ENCODE measurements around the gene NXPH1.

The NXPH1 gene

DNA sequence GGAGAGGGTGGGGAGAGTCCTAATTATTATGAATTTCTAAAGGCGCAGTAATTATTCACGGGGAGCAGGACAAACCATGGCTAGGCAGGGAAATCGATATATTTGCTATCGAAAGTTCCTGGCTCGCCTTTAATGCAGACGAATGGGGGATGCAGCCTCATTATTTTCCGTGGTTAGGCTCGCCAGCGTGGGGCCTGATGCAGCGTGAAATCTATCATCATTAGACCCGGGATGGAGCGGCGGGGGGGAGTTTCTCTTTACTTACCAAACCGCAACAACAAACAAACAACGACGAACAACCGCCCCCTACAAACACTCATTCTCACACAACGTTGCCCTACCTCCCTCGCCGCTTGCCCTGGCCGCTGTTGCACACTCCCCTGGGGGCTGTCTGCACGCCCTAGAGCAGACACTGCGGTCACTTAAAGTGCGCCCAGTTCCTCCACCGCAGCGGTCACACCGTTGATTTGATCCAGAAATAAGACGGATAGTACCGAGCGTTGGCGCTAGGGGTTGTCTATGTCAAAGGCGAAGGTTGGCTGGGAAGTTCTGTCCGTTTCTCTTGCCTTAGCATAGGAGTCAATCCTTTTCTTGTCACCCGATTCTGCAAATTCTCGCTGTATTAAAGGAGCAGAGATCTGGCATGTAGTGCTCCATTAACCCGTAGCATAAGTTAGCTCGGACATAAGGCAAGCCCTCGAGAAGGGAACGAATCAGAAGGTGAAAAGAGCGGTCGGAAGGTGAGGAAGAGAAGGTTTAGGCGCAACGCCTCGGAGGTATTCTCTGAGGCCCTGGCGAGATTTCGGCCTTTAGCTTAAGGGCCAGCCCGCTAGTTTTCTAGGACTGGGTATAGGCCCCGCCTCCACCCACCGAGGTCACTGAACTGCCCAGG, 10.4 kb downstream of the NXPH1 start:
- Histone ChIP-seq H3K27me3 (ENCODE audit: control insufficient read depth, low read length) (0 out of 2 replicates have a peak, but pooled peaks cover under 1% of the 10 kb centered on the region), H3K79me2 (ENCODE audit: control insufficient read depth, low read length) (no peaks in the 10 kb centered on the region), H3K36me3 (ENCODE audit: control insufficient read depth, low read length) (no peaks in the 10 kb centered on the region), H3K4me1 (ENCODE audit: control insufficient read depth, low read length) (no peaks in the 10 kb centered on the region), H3K9me3 (ENCODE audit: control insufficient read depth, insufficient read depth, low read length) (peaks cover 18% of the 10 kb centered on the region; the same call in 1 of the 2 replicates), H3K4me2 (ENCODE audit: low read length) (no peak overlapping the region), H3K4me3 (ENCODE audit: low read length) (no peak overlapping the region), H3K27ac (ENCODE audit: low read depth, low read length) (no peak overlapping the region), H4K20me1 (ENCODE audit: control insufficient read depth, insufficient read depth, low read depth, low read length) (no peaks in the 10 kb centered on the region), H3F3A (ENCODE audit: control insufficient read depth, insufficient read depth) (no peaks in the 10 kb centered on the region), H3K9me2 (replicated peaks; ENCODE audit: control insufficient read depth, low read length) (no peaks in the 10 kb centered on the region)
- TF ChIP-seq EZH2phosphoT487 (IDR thresholded peaks at IDR 0.05; ENCODE audit: borderline replicate concordance, low read length) = no peak
- TF ChIP-seq, protein P1, sequence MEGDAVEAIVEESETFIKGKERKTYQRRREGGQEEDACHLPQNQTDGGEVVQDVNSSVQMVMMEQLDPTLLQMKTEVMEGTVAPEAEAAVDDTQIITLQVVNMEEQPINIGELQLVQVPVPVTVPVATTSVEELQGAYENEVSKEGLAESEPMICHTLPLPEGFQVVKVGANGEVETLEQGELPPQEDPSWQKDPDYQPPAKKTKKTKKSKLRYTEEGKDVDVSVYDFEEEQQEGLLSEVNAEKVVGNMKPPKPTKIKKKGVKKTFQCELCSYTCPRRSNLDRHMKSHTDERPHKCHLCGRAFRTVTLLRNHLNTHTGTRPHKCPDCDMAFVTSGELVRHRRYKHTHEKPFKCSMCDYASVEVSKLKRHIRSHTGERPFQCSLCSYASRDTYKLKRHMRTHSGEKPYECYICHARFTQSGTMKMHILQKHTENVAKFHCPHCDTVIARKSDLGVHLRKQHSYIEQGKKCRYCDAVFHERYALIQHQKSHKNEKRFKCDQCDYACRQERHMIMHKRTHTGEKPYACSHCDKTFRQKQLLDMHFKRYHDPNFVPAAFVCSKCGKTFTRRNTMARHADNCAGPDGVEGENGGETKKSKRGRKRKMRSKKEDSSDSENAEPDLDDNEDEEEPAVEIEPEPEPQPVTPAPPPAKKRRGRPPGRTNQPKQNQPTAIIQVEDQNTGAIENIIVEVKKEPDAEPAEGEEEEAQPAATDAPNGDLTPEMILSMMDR (IDR thresholded peaks at IDR 0.05; ENCODE audit: low read depth, low read length, poor library complexity, severe bottlenecking) = no peak

DNA sequence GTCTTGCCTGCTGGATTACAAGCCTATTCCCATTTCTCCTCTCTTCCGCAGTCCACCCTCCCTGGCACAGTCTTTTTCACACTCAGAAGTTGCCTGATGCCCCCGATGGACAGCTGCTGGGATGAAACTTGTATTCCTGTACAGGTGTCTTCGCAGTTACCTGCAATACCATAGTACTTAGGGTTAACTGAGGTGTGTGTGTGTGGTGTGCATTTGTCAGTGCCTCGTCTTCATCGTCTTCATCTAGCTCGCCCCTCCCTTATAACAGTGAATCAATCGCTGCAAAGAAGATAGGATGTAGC, 11.0 kb downstream of the NXPH1 start:
- Histone ChIP-seq H3K9me2 (replicated peaks; ENCODE audit: control insufficient read depth, low read length) (no peaks in the 10 kb centered on the region), H3K79me2 (ENCODE audit: control insufficient read depth, low read length) (no peaks in the 10 kb centered on the region), H3K27me3 (ENCODE audit: control insufficient read depth, low read length) (no peaks in the 10 kb centered on the region), H3K4me1 (ENCODE audit: control insufficient read depth, low read length) (no peaks in the 10 kb centered on the region), H4K20me1 (ENCODE audit: control insufficient read depth, insufficient read depth, low read depth, low read length) (no peaks in the 10 kb centered on the region), H3K27ac (ENCODE audit: low read depth, low read length) (no peak overlapping the region), H3K4me3 (ENCODE audit: low read length) (no peak overlapping the region), H3K9me3 (ENCODE audit: control insufficient read depth, insufficient read depth, low read length) (peaks cover 18% of the 10 kb centered on the region; the same call in 1 of the 2 replicates), H3F3A (ENCODE audit: control insufficient read depth, insufficient read depth) (no peaks in the 10 kb centered on the region), H3K4me2 (ENCODE audit: low read length) (no peak overlapping the region), H3K36me3 (ENCODE audit: control insufficient read depth, low read length) (no peaks in the 10 kb centered on the region)
- no peak for TF ChIP-seq EZH2phosphoT487 (IDR thresholded peaks at IDR 0.05; ENCODE audit: borderline replicate concordance, low read length)
- TF ChIP-seq, protein P1 (IDR thresholded peaks at IDR 0.05; ENCODE audit: low read depth, low read length, poor library complexity, severe bottlenecking) = no peak

DNA sequence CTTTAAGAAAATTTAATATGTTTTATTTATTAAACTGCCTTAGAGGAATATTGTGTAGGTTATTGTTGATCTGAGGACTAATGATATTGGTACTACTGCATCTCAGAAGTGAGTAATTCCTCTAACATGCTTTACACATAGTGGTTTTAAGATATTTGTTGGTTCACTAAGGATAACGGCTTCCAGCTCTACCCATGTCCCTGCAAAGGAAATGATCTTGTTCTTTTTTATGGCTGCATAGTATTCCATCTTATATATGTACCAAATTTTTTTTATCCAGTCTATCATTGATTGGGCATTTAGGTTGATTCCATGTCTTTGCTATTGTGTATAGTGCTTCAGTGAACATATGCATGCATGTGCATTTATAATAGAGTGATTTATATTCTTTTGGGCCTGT, 20.1 kb downstream of the NXPH1 start:
- Histone ChIP-seq H3K4me1 (ENCODE audit: control insufficient read depth, low read length) (no peaks in the 10 kb centered on the region), H3K27me3 (ENCODE audit: control insufficient read depth, low read length) (no peaks in the 10 kb centered on the region)
- no peak for TF ChIP-seq EZH2phosphoT487 (IDR thresholded peaks at IDR 0.05; ENCODE audit: borderline replicate concordance, low read length)
- TF ChIP-seq, protein P1 (IDR thresholded peaks at IDR 0.05; ENCODE audit: low read depth, low read length, poor library complexity, severe bottlenecking) = no peak

More for the DNA sequence above, 20.1 kb downstream of the NXPH1 start:
- Histone ChIP-seq H3K27ac (ENCODE audit: low read depth, low read length) (no peak overlapping the region), H3K36me3 (ENCODE audit: control insufficient read depth, low read length) (no peaks in the 10 kb centered on the region), H3K9me3 (ENCODE audit: control insufficient read depth, insufficient read depth, low read length) (no peaks in the 10 kb centered on the region), H3F3A (ENCODE audit: control insufficient read depth, insufficient read depth) (no peaks in the 10 kb centered on the region), H3K4me3 (ENCODE audit: low read length) (no peak overlapping the region), H3K9me2 (replicated peaks; ENCODE audit: control insufficient read depth, low read length) (no peaks in the 10 kb centered on the region), H3K4me2 (ENCODE audit: low read length) (no peak overlapping the region), H4K20me1 (ENCODE audit: control insufficient read depth, insufficient read depth, low read depth, low read length) (no peaks in the 10 kb centered on the region), H3K79me2 (ENCODE audit: control insufficient read depth, low read length) (no peaks in the 10 kb centered on the region)
